Transverse colon (tissue), 4 donors: ENCODE data around the gene SSC5D. TPM values are rescaled to one million over a fixed set of nuclear protein-coding genes. Genes with fewer than 3 reads are reported as not detected.

Experiments used
- DNase-seq: peaks from one replicate; pipeline ENCODE4 v3.0.0-alpha.2; 2019
- H3K27ac ChIP-seq, 4 donors: fragments of 200-600 bp; sonication (generic); 2 replicates each; pipeline ENCODE4 v1.5.1; 2016 to 2018; ENCODE audit warnings: inconsistent platforms in 4 of 4
- H3K27me3 ChIP-seq: fragments of 200-600 bp; sonication (generic); 2 replicates; pipeline ENCODE4 v1.5.1; 2017; ENCODE audit warnings: inconsistent platforms
- H3K36me3 ChIP-seq, 4 donors: fragments of 200-600 bp; sonication (generic); 2 replicates each; pipeline ENCODE4 v1.5.1; 2017 to 2019; ENCODE audit warnings: inconsistent platforms in 4 of 4
- H3K4me1 ChIP-seq, 4 donors: fragments of 200-600 bp; sonication (generic); 2 replicates each; pipeline ENCODE4 v1.5.1; 2017 to 2020; ENCODE audit warnings: inconsistent platforms in 4 of 4
- H3K4me3 ChIP-seq, 4 donors: fragments of 200-600 bp; sonication (generic); 1 replicate in 1 of 4; 2 replicates in 3 of 4; pipeline versions ENCODE4 v1.5.1 to v1.6.1; 2017 to 2019; ENCODE audit warnings: inconsistent platforms in 4 of 4
- H3K9me3 ChIP-seq, 2 donors: fragments of 200-600 bp; sonication (generic); 2 replicates each; pipeline ENCODE4 v1.5.1; 2017 to 2019; ENCODE audit warnings: inconsistent platforms in 2 of 2
- EP300 ChIP-seq: sonication (generic); formaldehyde crosslinking; IDR thresholded peaks from one replicate; pipeline ENCODE4 v1.6.1; 2017; ENCODE audit warnings: antibody characterized with exemption, low read depth
- POLR2A ChIP-seq: fragments of 450-650 bp; IDR thresholded peaks from one replicate; pipeline ENCODE4 v1.6.1; 2016; ENCODE audit warnings: antibody characterized with exemption, mild to moderate bottlenecking, moderate library complexity
- POLR2AphosphoS5 ChIP-seq, 3 donors: sonication (generic); formaldehyde crosslinking; IDR thresholded peaks; one replicate each; pipeline ENCODE4 v1.6.1; 2016; ENCODE audit warnings: antibody characterized with exemption in 3 of 3
- WGBS, 2 donors: methylation state at CpG; one replicate each; pipeline ENCODE4 v1.1.5; 2018; ENCODE audit warnings: low coverage in 1 of 2; 5-methylcytosine and 5-hydroxymethylcytosine counted together
- in situ Hi-C, 4 donors: fragments of 200-750 bp; cut with MboI; loops; one replicate each; pipeline versions ENCODE4 v1.15.0 to v1.15.1; 2017; ENCODE audit warnings: low sequenced_read_pairs in 3 of 4, low pct_ligation_motif_present in 1 of 4, low pct_unique_long_range_greater_than_20kb in 1 of 4
- intact Hi-C: fragments of 100-400 bp; cut with DNase I; formaldehyde crosslinking; loops from one replicate; pipeline ENCODE4 v1.15.1; 2023; ENCODE audit warnings: low total_unique reads
- total RNA-seq, 4 donors: library from RNA; depleted of rRNA; stranded (reverse); fragments of >200 nt; gene quantifications; one replicate each; pipeline ENCODE4 v1.1.0, GENCODE V29; 2016
- TF ChIP-seq, protein P1 (sequence below), 5 experiments: fragments of 200-600 bp in 3 of 5; fragments of 450-650 bp in 2 of 5; sonication (generic) in 3 of 5; IDR thresholded peaks; 1 replicate in 2 of 5; 2 replicates in 3 of 5; pipeline ENCODE4 v1.5.1; 2016 to 2017; ENCODE audit warnings: antibody characterized with exemption in 5 of 5, inconsistent platforms in 3 of 5, mild to moderate bottlenecking in 2 of 5, moderate library complexity in 1 of 5

Gene SSC5D
- total RNA-seq, 4 donors from 2014 or later, result 3.4 to 41.2 (median 11.1) TPM

DNA sequence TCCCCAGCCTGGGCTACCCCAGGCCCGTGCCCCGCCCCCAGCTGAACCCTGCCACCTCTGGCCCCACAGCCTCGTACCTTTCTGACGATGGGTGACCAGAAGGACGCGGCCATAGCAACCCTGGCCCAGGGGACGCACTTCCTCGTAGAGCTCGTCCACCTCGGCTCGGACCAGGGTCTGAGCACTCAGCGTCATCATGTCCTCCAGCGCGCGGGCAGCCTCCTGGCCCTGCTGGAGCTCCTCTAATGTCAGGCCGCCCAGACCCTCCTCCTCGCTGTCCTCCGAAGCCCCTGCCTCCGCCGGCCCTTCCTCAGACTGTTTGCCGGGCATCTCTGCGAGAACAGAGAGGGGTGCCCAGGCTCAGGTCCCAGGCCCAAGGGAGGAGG, 47.7 kb downstream of the SSC5D start:
- intact Hi-C loops, result no loop called here
- no peak for TF ChIP-seq POLR2A
- TF ChIP-seq, protein P1, sequence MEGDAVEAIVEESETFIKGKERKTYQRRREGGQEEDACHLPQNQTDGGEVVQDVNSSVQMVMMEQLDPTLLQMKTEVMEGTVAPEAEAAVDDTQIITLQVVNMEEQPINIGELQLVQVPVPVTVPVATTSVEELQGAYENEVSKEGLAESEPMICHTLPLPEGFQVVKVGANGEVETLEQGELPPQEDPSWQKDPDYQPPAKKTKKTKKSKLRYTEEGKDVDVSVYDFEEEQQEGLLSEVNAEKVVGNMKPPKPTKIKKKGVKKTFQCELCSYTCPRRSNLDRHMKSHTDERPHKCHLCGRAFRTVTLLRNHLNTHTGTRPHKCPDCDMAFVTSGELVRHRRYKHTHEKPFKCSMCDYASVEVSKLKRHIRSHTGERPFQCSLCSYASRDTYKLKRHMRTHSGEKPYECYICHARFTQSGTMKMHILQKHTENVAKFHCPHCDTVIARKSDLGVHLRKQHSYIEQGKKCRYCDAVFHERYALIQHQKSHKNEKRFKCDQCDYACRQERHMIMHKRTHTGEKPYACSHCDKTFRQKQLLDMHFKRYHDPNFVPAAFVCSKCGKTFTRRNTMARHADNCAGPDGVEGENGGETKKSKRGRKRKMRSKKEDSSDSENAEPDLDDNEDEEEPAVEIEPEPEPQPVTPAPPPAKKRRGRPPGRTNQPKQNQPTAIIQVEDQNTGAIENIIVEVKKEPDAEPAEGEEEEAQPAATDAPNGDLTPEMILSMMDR (IDR thresholded peaks at IDR 0.05), result no peak
- TF ChIP-seq POLR2AphosphoS5 (IDR thresholded peaks at IDR 0.05), result no peak
- TF ChIP-seq EP300, result no peak

DNA sequence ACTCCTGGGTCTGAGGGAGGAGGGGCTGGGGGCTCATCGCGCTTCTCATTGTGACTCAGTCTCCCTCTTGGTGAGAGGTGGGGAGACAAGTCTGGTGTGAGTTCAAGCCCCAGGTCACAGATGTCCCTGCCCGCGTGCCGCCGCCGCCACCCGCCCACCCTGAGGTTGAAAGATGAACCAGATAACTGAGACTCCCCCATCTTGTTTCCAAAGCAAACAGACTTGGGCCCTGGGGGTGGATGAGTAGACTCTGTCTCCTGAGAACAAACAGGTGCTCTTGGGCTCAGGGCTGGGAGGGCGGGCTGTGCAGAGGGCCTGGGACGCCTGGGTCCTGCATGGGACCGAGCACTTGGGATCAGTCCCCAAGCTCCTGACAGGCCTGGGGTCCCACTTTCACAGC, 48.1 kb downstream of the SSC5D start:
- H3K36me3 ChIP-seq, result no peaks in the 10 kb centered on the region
- no peak for TF ChIP-seq POLR2A
- TF ChIP-seq, protein P1 (IDR thresholded peaks at IDR 0.05), result no peak
- TF ChIP-seq EP300, result no peak
- no peak for TF ChIP-seq POLR2AphosphoS5 (IDR thresholded peaks at IDR 0.05)
- 92 to 100% methylated on average over 1 to 11 of the region's 11 CpGs for WGBS, 2 donors
- H3K27ac ChIP-seq, result no peak overlapping the region
- no peak for DNase-seq
- in situ Hi-C loops, result no loop called here
- no peaks in the 10 kb centered on the region for H3K9me3 ChIP-seq
- no peak overlapping the region for H3K4me3 ChIP-seq
- intact Hi-C loops, result no loop called here
- no peaks in the 10 kb centered on the region for H3K4me1 ChIP-seq
- no peaks in the 10 kb centered on the region for H3K27me3 ChIP-seq

More for the DNA sequence above, 47.7 kb downstream of the SSC5D start:
- WGBS, 2 donors, result 88% methylated on average over 22 of the region's 22 CpGs; no CpG with 5 or more reads in 1 of the 2 donors
- DNase-seq, result no peak
- no peak overlapping the region for H3K27ac ChIP-seq
- H3K9me3 ChIP-seq, result no peaks in the 10 kb centered on the region
- H3K4me1 ChIP-seq, result no peaks in the 10 kb centered on the region
- no peaks in the 10 kb centered on the region for H3K27me3 ChIP-seq
- no peak overlapping the region for H3K4me3 ChIP-seq
- no peaks in the 10 kb centered on the region for H3K36me3 ChIP-seq
- in situ Hi-C loops, result no loop called here

DNA sequence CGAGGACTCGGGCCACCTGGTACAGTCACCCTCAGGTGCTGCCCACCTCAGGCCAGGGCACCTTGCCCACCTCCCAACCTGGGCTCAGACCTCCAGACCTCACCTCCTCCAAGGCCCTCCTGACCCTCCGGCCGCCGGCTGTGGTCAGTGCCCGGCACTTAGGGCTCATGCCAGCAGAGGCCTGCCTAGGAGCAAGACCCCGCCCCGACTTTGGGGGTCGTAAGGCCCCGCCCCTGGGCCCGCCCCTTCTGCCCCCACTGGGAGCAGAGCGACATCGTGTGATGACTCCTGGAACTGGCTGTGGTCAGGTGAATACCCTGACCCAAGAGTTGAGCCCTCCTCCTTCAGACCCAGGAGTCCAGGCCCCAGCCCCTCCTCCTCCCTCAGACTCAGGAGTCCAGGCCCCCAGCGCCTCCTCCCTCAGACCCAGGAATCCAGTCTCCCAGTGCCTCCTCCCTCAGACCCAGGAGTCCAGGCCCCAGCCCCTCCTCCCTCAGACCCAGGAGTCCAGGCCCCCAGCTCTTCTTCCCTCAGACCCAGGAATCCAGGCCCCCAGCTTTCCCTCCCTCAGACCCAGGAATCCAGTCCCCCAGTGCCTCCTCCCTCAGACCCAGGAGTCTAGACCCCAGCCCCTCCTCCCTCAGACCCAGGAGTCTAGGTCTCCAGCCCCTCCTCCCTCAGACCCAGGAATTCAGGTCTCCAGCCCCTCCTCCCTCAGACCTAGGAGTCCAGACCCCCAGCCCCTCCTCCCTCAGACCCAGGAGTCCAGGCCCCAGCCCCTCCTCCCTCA, 48.9 kb downstream of the SSC5D start, which contains the start of gene SBK2:
Gene SBK2 (minus strand): TSS at position 183 of the 790 bp plus-strand sequence. CDS start 839 bp downstream, outside the sequence.
- no peak for DNase-seq
- H3K4me1 ChIP-seq, result no peaks in the 10 kb centered on the region
- TF ChIP-seq POLR2AphosphoS5 (IDR thresholded peaks at IDR 0.05) (no peak), POLR2A (no peak), EP300 (no peak)
- TF ChIP-seq, protein P1 (IDR thresholded peaks at IDR 0.05), result no peak
- intact Hi-C loops (no loop called here), in situ Hi-C loops (no loop called here)
- H3K27me3 ChIP-seq, result no peaks in the 10 kb centered on the region
- H3K27ac ChIP-seq, result no peak within 1 kb of the TSS
- 46% methylated on average over 13 of the region's 14 CpGs; no CpG with 5 or more reads in 1 of the 2 donors for WGBS, 2 donors
- H3K4me3 ChIP-seq, result no peak within 1 kb of the TSS
- H3K9me3 ChIP-seq, result no peaks in the 10 kb centered on the region
- no peaks in the 10 kb centered on the region for H3K36me3 ChIP-seq

DNA sequence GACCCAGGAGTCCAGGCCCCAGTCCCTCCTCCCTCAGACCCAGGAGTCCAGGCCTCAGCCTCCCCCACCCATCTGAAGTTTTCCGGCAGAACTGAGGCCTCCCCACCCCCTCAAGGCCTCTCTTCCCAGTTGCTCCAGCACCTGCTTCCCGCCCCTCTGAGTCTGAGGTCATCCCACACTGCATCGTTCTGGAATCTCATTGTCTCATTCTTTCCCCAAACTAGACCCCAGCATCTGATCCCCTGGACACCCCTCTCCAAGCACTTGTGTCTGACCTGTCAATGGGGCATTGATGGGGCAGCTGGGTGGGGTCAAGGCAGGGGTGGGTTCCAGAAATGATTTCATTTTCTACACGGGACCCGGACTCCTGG, 49.5 kb downstream of the SSC5D start:
- Histone ChIP-seq H3K36me3 (no peaks in the 10 kb centered on the region), H3K27me3 (no peaks in the 10 kb centered on the region), H3K9me3 (no peaks in the 10 kb centered on the region), H3K27ac (no peak overlapping the region), H3K4me3 (no peak overlapping the region), H3K4me1 (no peaks in the 10 kb centered on the region)
- 28 to 57% methylated on average over 2 to 5 of the region's 5 CpGs for WGBS, 2 donors
- intact Hi-C loops (no loop called here), in situ Hi-C loops (no loop called here)
- no peak for DNase-seq
- TF ChIP-seq EP300 (no peak), POLR2A (no peak), POLR2AphosphoS5 (IDR thresholded peaks at IDR 0.05) (no peak)
- TF ChIP-seq, protein P1 (IDR thresholded peaks at IDR 0.05), result no peak
